IMR-90 (cell line): ENCODE results near the gene MECP2. TPM values are rescaled to one million over a fixed set of nuclear protein-coding genes. Genes with fewer than 3 reads are reported as not detected.

Source experiments
- ATAC-seq: fragments of 200-7000 bp; cut with Tn5 transposase; 2 replicates; pipeline ENCODE4 v1.9.1; 2020; ENCODE audit warnings: low read depth, mild to moderate bottlenecking, moderate library complexity
- BruUV-seq: library from RNA; stranded (reverse); fragments of 400-500 nt; replicated peaks from 2 replicates; lab custom pipeline; 2021; lab: Mats Ljungman, UMichigan
- CTCF ChIA-PET: fragments of 300-600 bp; formaldehyde crosslinking; extraction: SDS; loops from one replicate; lab custom pipeline; 2021; ENCODE audit warnings: antibody characterized with exemption; lab: Yijun Ruan, JAX
- POLR2A ChIA-PET: fragments of 300-600 bp; sonication (Branson Sonifier 250); formaldehyde crosslinking; loops from one replicate; lab custom pipeline; 2022; ENCODE audit warnings: antibody characterized with exemption; ENCODE audit not compliant: unreplicated experiment; lab: Charles Lee
- DNase-seq: peaks from one replicate; pipeline ENCODE4 v3.0.0; 2013
- H2AFZ ChIP-seq: replicated peaks from 2 replicates; pipeline ENCODE3; 2013; ENCODE audit warnings: low read length, mild to moderate bottlenecking; ENCODE audit not compliant: poor library complexity
- H2AK5ac ChIP-seq: 2 replicates; pipeline ENCODE4 v1.6.1; 2013; ENCODE audit warnings: low read depth, low read length, inconsistent platforms
- H2AK9ac ChIP-seq: replicated peaks from 2 replicates; pipeline ENCODE3; 2013; ENCODE audit warnings: mild to moderate bottlenecking, low read depth, low read length, moderate library complexity; ENCODE audit not compliant: poor library complexity
- H2BK120ac ChIP-seq: 2 replicates; pipeline ENCODE4 v1.6.1; 2013; ENCODE audit warnings: low read depth, low read length, inconsistent platforms
- H2BK15ac ChIP-seq: 3 replicates; pipeline ENCODE4 v1.6.1; 2013; ENCODE audit warnings: low read depth, low read length, inconsistent platforms
- H2BK20ac ChIP-seq: 2 replicates; pipeline ENCODE4 v1.6.1; 2013; ENCODE audit warnings: low read depth, mild to moderate bottlenecking, inconsistent platforms, low read length, moderate library complexity
- H2BK5ac ChIP-seq: 2 replicates; pipeline ENCODE4 v1.6.1; 2013; ENCODE audit warnings: mild to moderate bottlenecking, low read depth, low read length, inconsistent platforms; ENCODE audit not compliant: poor library complexity, severe bottlenecking
- H3K14ac ChIP-seq: replicated peaks from 2 replicates; pipeline ENCODE4 v1.6.1; 2013; ENCODE audit warnings: low read depth, low read length, inconsistent platforms
- H3K18ac ChIP-seq: 2 replicates; pipeline ENCODE4 v1.6.1; 2013; ENCODE audit warnings: low read depth, low read length, control low read depth
- H3K23ac ChIP-seq: 2 replicates; pipeline ENCODE4 v1.6.1; 2013; ENCODE audit warnings: low read depth, low read length, inconsistent platforms
- H3K27ac ChIP-seq: 2 replicates; pipeline ENCODE4 v1.5.1; 2013; ENCODE audit warnings: mild to moderate bottlenecking, control low read depth, low read length; ENCODE audit not compliant: insufficient read depth
- H3K27me3 ChIP-seq: 2 replicates; pipeline ENCODE4 v1.6.1; 2013; ENCODE audit warnings: low read length; ENCODE audit not compliant: control insufficient read depth, insufficient read depth
- H3K36me3 ChIP-seq: 2 replicates; pipeline ENCODE4 v1.6.1; 2013; ENCODE audit warnings: low read length, mixed read lengths; ENCODE audit not compliant: control insufficient read depth, insufficient read depth
- H3K4ac ChIP-seq: 2 replicates; pipeline ENCODE4 v1.6.1; 2013; ENCODE audit warnings: low read depth, low read length, inconsistent platforms
- H3K4me1 ChIP-seq: 2 replicates; pipeline ENCODE4 v1.6.1; 2013; ENCODE audit warnings: low read length, mixed read lengths; ENCODE audit not compliant: control insufficient read depth, insufficient read depth
- H3K4me2 ChIP-seq: 2 replicates; pipeline ENCODE4 v1.6.1; 2013; ENCODE audit warnings: low read depth, mild to moderate bottlenecking, control low read depth, low read length, moderate library complexity
- H3K4me3 ChIP-seq: 2 replicates; pipeline ENCODE4 v1.5.1; 2013; ENCODE audit warnings: low read depth, mild to moderate bottlenecking, control low read depth, low read length, moderate library complexity; ENCODE audit not compliant: insufficient read depth
- H3K56ac ChIP-seq: 2 replicates; pipeline ENCODE4 v1.6.1; 2013; ENCODE audit warnings: low read length, inconsistent platforms; ENCODE audit not compliant: insufficient read depth; ENCODE audit errors: extremely low read depth
- H3K79me1 ChIP-seq, 2 experiments: 2 replicates each; pipeline ENCODE4 v1.6.1; 2013; ENCODE audit warnings: low read length in 2 of 2, inconsistent platforms in 1 of 2, low read depth in 1 of 2
- H3K9ac ChIP-seq: 2 replicates; pipeline ENCODE4 v1.6.1; 2013; ENCODE audit warnings: low read depth, low read length, control low read depth
- H3K9me1 ChIP-seq: 2 replicates; pipeline ENCODE4 v1.6.1; 2013; ENCODE audit warnings: low read length, inconsistent platforms; ENCODE audit not compliant: insufficient read depth
- H3K9me3 ChIP-seq: 2 replicates; pipeline ENCODE4 v1.6.1; 2013; ENCODE audit warnings: low read length; ENCODE audit not compliant: control insufficient read depth, insufficient read depth
- H4K20me1 ChIP-seq: 2 replicates; pipeline ENCODE4 v1.6.1; 2013; ENCODE audit warnings: low read length, inconsistent platforms; ENCODE audit not compliant: insufficient read depth
- H4K5ac ChIP-seq: 2 replicates; pipeline ENCODE4 v1.6.1; 2013; ENCODE audit warnings: mild to moderate bottlenecking, low read depth, low read length, control low read depth
- H4K8ac ChIP-seq, 2 experiments: 2 replicates each; pipeline ENCODE4 v1.6.1; 2013; ENCODE audit warnings: low read depth in 2 of 2, low read length in 2 of 2, control low read depth in 1 of 2, inconsistent platforms in 1 of 2
- H4K91ac ChIP-seq: 2 replicates; pipeline ENCODE4 v1.6.1; 2013; ENCODE audit warnings: low read depth, low read length, inconsistent platforms; ENCODE audit not compliant: insufficient read depth
- BHLHE40 ChIP-seq: fragments of 150-350 bp; IDR thresholded peaks from 2 replicates; pipeline ENCODE4 v1.6.1; 2016; ENCODE audit warnings: mild to moderate bottlenecking, low read depth, low read length
- CEBPB ChIP-seq: IDR thresholded peaks from 2 replicates; pipeline ENCODE4 v1.6.1; 2012; ENCODE audit warnings: low read depth, low read length, improper control_type of control experiment
- CHD1 ChIP-seq: IDR thresholded peaks from 2 replicates; pipeline ENCODE4 v1.6.1; 2012; ENCODE audit warnings: low read depth, low read length, improper control_type of control experiment
- FOS ChIP-seq: fragments of 150-350 bp; IDR thresholded peaks from 2 replicates; pipeline ENCODE4 v1.6.1; 2016; ENCODE audit warnings: low read depth, low read length
- MAFK ChIP-seq: IDR thresholded peaks from 2 replicates; pipeline ENCODE4 v1.6.1; 2012; ENCODE audit warnings: low read depth, low read length, improper control_type of control experiment
- MAZ ChIP-seq: IDR thresholded peaks from 2 replicates; pipeline ENCODE4 v1.6.1; 2012; ENCODE audit warnings: low read depth, mild to moderate bottlenecking, low read length, improper control_type of control experiment, moderate library complexity, borderline replicate concordance
- MXI1 ChIP-seq: IDR thresholded peaks from 2 replicates; pipeline ENCODE4 v1.6.1; 2012; ENCODE audit warnings: low read depth, mild to moderate bottlenecking, low read length, moderate library complexity, borderline replicate concordance
- NFE2L2 ChIP-seq: fragments of 150-350 bp; IDR thresholded peaks from 2 replicates; pipeline ENCODE4 v1.6.1; 2016; ENCODE audit warnings: low read depth, mild to moderate bottlenecking, low read length
- POLR2A ChIP-seq: IDR thresholded peaks from 2 replicates; pipeline ENCODE4 v1.6.1; 2012; ENCODE audit warnings: mild to moderate bottlenecking, low read depth, low read length
- RAD21 ChIP-seq: IDR thresholded peaks from 2 replicates; pipeline ENCODE4 v1.6.1; 2012; ENCODE audit warnings: low read length, improper control_type of control experiment
- RCOR1 ChIP-seq: IDR thresholded peaks from 2 replicates; pipeline ENCODE4 v1.6.1; 2012; ENCODE audit warnings: mild to moderate bottlenecking, low read length, improper control_type of control experiment; ENCODE audit not compliant: insufficient replicate concordance
- RFX5 ChIP-seq: IDR thresholded peaks from 2 replicates; pipeline ENCODE4 v1.8.0; 2012; ENCODE audit warnings: low read depth, mild to moderate bottlenecking, low read length, moderate library complexity
- SMC3 ChIP-seq: fragments of 150-350 bp; IDR thresholded peaks from 2 replicates; pipeline ENCODE4 v1.6.1; 2016; ENCODE audit warnings: low read depth, mild to moderate bottlenecking, antibody characterized with exemption, low read length, moderate library complexity
- WGBS, 2 experiments: methylation state at CpG; one replicate each; pipeline versions ENCODE4 v1.1.5 to v1.1.7; 2013; ENCODE audit warnings: missing lambda C conversion rate in 2 of 2; ENCODE audit not compliant: insufficient read length in 1 of 2; ENCODE audit errors: extremely low coverage in 2 of 2; 5-methylcytosine and 5-hydroxymethylcytosine counted together
- dilution Hi-C: fragments of 300-500 bp; cut with HindIII; formaldehyde crosslinking; loops from one replicate; pipeline ENCODE4 v1.14.3; 2018; ENCODE audit warnings: low sequenced_read_pairs; ENCODE audit not compliant: unreplicated experiment
- in situ Hi-C: fragments of 300-500 bp; cut with MboI; formaldehyde crosslinking; loops from 3 replicates; pipeline ENCODE4 v1.14.3; 2019; ENCODE audit warnings: low sequenced_read_pairs, inconsistent platforms, mixed read lengths
- intact Hi-C: fragments of 100-400 bp; cut with micrococcal nuclease; formaldehyde crosslinking; loops from 2 replicates; pipeline ENCODE4 v1.10.0; 2022
- polyA plus RNA-seq, 3 experiments: library from polyadenylated mRNA; depleted of rRNA; stranded (reverse); fragments of >200 nt; gene quantifications; 2 replicates each; pipeline ENCODE4 v1.2.3, GENCODE V29; 2012; ENCODE audit warnings: low replicate concordance in 1 of 3
- total RNA-seq: library from RNA; depleted of rRNA; stranded (reverse); fragments of >200 nt; gene quantifications from 2 replicates; pipeline ENCODE4 v1.2.3, GENCODE V29; 2012
- TF ChIP-seq, protein P1 (sequence below): conservative IDR thresholded peaks from 2 replicates; pipeline ENCODE4 v1.5.1; 2012; ENCODE audit warnings: mild to moderate bottlenecking, low read depth, low read length, improper control_type of control experiment
- TF ChIP-seq, protein P2 (sequence below): fragments of 150-350 bp; IDR thresholded peaks from 2 replicates; pipeline ENCODE4 v1.6.1; 2016; ENCODE audit warnings: low read depth, mild to moderate bottlenecking, low read length, moderate library complexity, borderline replicate concordance

MECP2 gene
- total and polyA plus RNA-seq, 2 of the 4 experiments (the other 2 are of a cell fraction): 8.4 to 10.1 TPM

- peak overlapping the region; percentile 15 for H3K18ac ChIP-seq
- peak overlapping the region; percentile 66 for H3K23ac ChIP-seq
- peak overlapping the region; percentile 47; the same call in 1 of the 2 replicates for H3K56ac ChIP-seq
- ChIA-PET CTCF (interaction anchor here (1.3 to 1.7 kb wide), 2 partner anchors 10 to 20 kb away, joined by 3 to 4 read pairs; no protein-coding TSS in a partner anchor), POLR2A (no interaction called here)
- peak; percentile 86 for DNase-seq
- no peak overlapping the region; the same call in 2 of the 3 replicates for H2BK15ac ChIP-seq
- intact Hi-C loops (loop anchor here (2.0 to 5.0 kb wide), 2 partner anchors 51 to 75 kb away; partner anchors contain the start of genes HCFC1 and MECP2), in situ Hi-C loops (no loop called here), dilution Hi-C loops (no loop called here)
- peaks cover 7% of the 10 kb centered on the region for H3K9me1 ChIP-seq
- BruUV-seq: no TSS peak
- H4K8ac ChIP-seq: peak overlapping the region in 1 of 2 experiments; percentile 63; a peak in 1 of 4 replicates
- peak overlapping the region; percentile 61; the same call in 1 of the 2 replicates for H3K14ac ChIP-seq
- H4K20me1 ChIP-seq: peaks cover 42% of the 10 kb centered on the region
- H3K4ac ChIP-seq: peak overlapping the region; percentile 87
- H2AFZ ChIP-seq: no peak overlapping the region
- H3K79me1 ChIP-seq: peaks cover 6 to 66% of the 10 kb centered on the region in 2 experiments; a peak in 3 of 4 replicates
- no peaks in the 10 kb centered on the region for H3K9me3 ChIP-seq
- peak overlapping the region; percentile 43; the same call in 1 of the 2 replicates for H2BK20ac ChIP-seq
- peak overlapping the region; percentile 16; the same call in 1 of the 2 replicates for H2BK120ac ChIP-seq
- no peak overlapping the region for H3K4me3 ChIP-seq
- no peak overlapping the region for H2BK5ac ChIP-seq
- no peaks in the 10 kb centered on the region for H3K27me3 ChIP-seq
- H2AK5ac ChIP-seq: peak overlapping the region; percentile 80; the same call in 1 of the 2 replicates
- peak overlapping the region; percentile 8; the same call in 1 of the 2 replicates for H3K9ac ChIP-seq
- H3K36me3 ChIP-seq: peaks cover 1% of the 10 kb centered on the region; the same call in 1 of the 2 replicates
- peak overlapping the region; percentile 72 for H3K27ac ChIP-seq
- peak overlapping the region; percentile 66 for H4K91ac ChIP-seq
- peaks cover 16% of the 10 kb centered on the region for H3K4me1 ChIP-seq
- H2AK9ac ChIP-seq: peak overlapping the region; percentile 31
- WGBS, 2 experiments: 20% methylated on average over 2 of the region's 10 CpGs; no CpG with 5 or more reads in 1 of the 2 experiments
- H3K4me2 ChIP-seq: peak overlapping the region; percentile 35
- ATAC-seq: peak; percentile 61
- peak overlapping the region; percentile 1; the same call in 1 of the 2 replicates for H4K5ac ChIP-seq
- no peak for TF ChIP-seq CHD1
- TF ChIP-seq FOS: no peak
- peak; percentile 44 for TF ChIP-seq RAD21
- no peak for TF ChIP-seq RCOR1
- TF ChIP-seq BHLHE40: peak; percentile 68
- TF ChIP-seq, protein P1, sequence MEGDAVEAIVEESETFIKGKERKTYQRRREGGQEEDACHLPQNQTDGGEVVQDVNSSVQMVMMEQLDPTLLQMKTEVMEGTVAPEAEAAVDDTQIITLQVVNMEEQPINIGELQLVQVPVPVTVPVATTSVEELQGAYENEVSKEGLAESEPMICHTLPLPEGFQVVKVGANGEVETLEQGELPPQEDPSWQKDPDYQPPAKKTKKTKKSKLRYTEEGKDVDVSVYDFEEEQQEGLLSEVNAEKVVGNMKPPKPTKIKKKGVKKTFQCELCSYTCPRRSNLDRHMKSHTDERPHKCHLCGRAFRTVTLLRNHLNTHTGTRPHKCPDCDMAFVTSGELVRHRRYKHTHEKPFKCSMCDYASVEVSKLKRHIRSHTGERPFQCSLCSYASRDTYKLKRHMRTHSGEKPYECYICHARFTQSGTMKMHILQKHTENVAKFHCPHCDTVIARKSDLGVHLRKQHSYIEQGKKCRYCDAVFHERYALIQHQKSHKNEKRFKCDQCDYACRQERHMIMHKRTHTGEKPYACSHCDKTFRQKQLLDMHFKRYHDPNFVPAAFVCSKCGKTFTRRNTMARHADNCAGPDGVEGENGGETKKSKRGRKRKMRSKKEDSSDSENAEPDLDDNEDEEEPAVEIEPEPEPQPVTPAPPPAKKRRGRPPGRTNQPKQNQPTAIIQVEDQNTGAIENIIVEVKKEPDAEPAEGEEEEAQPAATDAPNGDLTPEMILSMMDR: peak; percentile 40
- no peak for TF ChIP-seq CEBPB
- no peak for TF ChIP-seq NFE2L2
- no peak for TF ChIP-seq MAZ
- TF ChIP-seq POLR2A: 0 out of 2 replicates have a peak, but pooled peaks have one; percentile 39
- no peak for TF ChIP-seq RFX5
- TF ChIP-seq MXI1: no peak; the same call in 1 of the 2 replicates
- TF ChIP-seq, protein P2, sequence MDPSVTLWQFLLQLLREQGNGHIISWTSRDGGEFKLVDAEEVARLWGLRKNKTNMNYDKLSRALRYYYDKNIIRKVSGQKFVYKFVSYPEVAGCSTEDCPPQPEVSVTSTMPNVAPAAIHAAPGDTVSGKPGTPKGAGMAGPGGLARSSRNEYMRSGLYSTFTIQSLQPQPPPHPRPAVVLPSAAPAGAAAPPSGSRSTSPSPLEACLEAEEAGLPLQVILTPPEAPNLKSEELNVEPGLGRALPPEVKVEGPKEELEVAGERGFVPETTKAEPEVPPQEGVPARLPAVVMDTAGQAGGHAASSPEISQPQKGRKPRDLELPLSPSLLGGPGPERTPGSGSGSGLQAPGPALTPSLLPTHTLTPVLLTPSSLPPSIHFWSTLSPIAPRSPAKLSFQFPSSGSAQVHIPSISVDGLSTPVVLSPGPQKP: no peak
- TF ChIP-seq MAFK: no peak
- TF ChIP-seq SMC3: no peak
Observed at GRCh38 chrX:154046031-154046781, 51.3 kb downstream of the MECP2 start.
